BLaER1 treated with 17β-estradiol and CSF1 and Interleukin-3, amounts not matched to agents 10 nM and 100 nM (cell line): ENCODE results near the gene GYPB.
"Not testable (repeated sequence)": the region's sequence is repeated elsewhere in the genome, so short reads cannot be mapped to it uniquely, and the experiment has no call there.

ENCODE experiments used
- H3K27ac ChIP-seq, 11 experiments: shearing (Covaris generic); formaldehyde crosslinking; 2 replicates each; pipeline ENCODE4 v1.8.1; 2022
- H3K27me3 ChIP-seq, 11 experiments: shearing (Covaris generic); formaldehyde crosslinking; 2 replicates each; pipeline ENCODE4 v1.8.1; 2022
- H3K36me3 ChIP-seq, 11 experiments: shearing (Covaris generic); formaldehyde crosslinking; 2 replicates each; pipeline ENCODE4 v1.8.1; 2022
- H3K4me1 ChIP-seq, 10 experiments: shearing (Covaris generic); formaldehyde crosslinking; 2 replicates each; pipeline ENCODE4 v1.8.1; 2022
- H3K4me2 ChIP-seq, 11 experiments: shearing (Covaris generic); formaldehyde crosslinking; 2 replicates each; pipeline ENCODE4 v1.8.1; 2022
- H3K4me3 ChIP-seq, 10 experiments: shearing (Covaris generic); formaldehyde crosslinking; 2 replicates each; pipeline ENCODE4 v1.8.1; 2022
- H3K9ac ChIP-seq, 11 experiments: shearing (Covaris generic); formaldehyde crosslinking; 2 replicates each; pipeline ENCODE4 v1.8.1; 2022
- H3K9me3 ChIP-seq, 11 experiments: shearing (Covaris generic); formaldehyde crosslinking; replicated peaks in 1 of 11; 2 replicates each; pipeline ENCODE4 v1.8.1; 2022
- H4K20me1 ChIP-seq, 11 experiments: shearing (Covaris generic); formaldehyde crosslinking; 2 replicates each; pipeline ENCODE4 v1.8.1; 2022
- Cebpa-rat ChIP-seq, 11 experiments: shearing (Covaris generic); IDR thresholded peaks; 2 replicates each; pipeline ENCODE4 v1.8.1; 2022

Gene GYPB

DNA sequence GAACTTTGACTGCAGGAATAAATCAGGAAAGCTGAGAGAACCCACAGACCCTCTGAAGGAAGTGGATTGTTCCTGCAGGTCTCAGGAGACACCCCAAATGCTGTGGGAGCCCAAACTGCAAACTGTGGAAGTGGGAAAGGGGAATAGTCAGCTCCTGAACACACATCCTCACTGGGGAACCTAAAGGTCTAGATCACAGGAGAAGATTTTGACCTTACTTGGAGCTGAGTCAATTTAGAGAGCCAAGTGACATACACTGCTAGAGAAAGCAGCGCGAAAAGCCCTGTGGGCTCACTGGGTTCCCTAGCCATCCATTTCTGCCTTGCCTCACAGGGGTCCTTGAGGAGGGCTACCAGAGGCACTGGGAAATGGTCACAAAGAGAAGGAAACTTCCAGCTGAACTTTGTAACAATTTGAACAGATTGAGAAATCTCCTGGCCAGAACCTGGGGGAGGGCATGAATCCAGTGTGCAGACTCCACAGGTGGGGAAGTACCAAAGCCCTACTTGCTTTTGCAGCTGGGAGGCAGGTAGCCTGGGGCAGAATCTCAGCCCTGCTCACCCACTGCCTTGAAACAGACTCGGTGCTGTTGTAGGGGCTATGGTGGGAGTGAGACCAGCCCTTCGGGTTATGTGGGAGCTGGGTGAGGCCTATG, 5.3 kb upstream of the GYPB start:
- H3K27me3 ChIP-seq, H3K4me2 ChIP-seq, H3K27ac ChIP-seq, H4K20me1 ChIP-seq, H3K4me3 ChIP-seq, H3K9ac ChIP-seq, H3K36me3 ChIP-seq, H3K9me3 ChIP-seq, H3K4me1 ChIP-seq: not testable (repeated sequence)

DNA sequence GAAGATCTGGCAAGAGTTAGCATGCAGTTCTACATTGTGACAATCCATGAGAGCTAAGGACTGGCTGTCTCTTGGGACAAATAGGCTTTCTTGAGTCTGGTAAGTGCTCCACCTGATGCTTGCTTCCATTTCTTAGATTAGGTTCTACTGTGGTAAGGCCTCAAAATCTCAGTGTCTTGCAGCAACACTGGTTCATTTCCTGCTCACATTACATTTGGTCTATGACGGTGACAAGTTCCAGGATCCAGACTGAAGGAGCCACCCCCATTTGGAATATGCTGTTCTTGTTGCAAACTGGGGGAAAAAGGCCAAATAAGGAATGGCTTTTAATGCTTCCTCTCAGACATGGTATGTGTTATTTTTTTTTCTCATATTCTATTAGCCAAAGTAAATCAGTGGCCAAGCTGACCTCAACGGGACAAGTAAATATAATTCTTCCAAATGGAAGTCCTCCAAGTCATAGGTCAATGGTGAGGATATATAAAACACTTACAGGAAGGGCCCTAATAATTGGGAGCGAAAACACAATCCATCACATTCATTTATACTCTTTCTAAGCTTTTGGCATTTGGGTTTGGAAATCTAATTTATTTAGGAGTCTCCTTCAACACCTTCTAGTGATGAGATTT, 3.7 kb upstream of the GYPB start:
- H3K4me1 ChIP-seq, H3K4me3 ChIP-seq, H3K4me2 ChIP-seq, H3K9ac ChIP-seq, H3K9me3 ChIP-seq, H3K36me3 ChIP-seq, H4K20me1 ChIP-seq, H3K27ac ChIP-seq, H3K27me3 ChIP-seq: not testable (repeated sequence)

DNA sequence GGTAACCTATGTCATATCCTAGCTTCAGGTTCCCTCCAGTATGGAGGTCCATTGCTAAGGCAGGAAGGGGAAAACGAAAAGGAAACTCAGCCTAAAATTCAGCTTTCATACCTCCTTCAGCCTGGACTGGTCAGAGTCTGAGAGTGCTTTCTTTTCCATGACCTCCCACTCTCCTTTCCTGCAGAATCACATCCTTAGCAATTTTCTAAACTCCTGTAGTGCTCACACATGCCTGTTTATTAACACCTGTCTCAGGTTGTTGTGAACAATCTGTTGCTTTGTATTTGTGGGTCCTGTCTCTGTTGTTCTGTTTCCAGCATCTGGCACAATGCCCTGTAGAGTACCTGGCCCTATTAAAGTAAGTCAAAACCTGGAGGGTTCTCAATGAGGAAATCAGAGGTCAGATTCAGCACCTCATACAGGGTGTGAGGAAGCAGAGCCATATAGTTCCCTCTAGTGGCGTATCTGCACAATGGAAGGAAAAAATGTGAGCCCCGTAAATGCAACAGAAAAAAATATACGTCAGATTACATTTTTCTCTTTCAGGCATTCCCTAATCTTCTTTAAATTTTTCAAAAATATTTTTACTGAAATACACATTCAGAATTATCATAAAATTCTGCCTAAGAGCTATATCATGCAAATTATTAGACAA, 2.3 kb upstream of the GYPB start:
- H3K9me3 ChIP-seq, H4K20me1 ChIP-seq, H3K4me2 ChIP-seq, H3K4me3 ChIP-seq, H3K9ac ChIP-seq, H3K4me1 ChIP-seq, H3K27ac ChIP-seq, H3K36me3 ChIP-seq, H3K27me3 ChIP-seq: not testable (repeated sequence)

DNA sequence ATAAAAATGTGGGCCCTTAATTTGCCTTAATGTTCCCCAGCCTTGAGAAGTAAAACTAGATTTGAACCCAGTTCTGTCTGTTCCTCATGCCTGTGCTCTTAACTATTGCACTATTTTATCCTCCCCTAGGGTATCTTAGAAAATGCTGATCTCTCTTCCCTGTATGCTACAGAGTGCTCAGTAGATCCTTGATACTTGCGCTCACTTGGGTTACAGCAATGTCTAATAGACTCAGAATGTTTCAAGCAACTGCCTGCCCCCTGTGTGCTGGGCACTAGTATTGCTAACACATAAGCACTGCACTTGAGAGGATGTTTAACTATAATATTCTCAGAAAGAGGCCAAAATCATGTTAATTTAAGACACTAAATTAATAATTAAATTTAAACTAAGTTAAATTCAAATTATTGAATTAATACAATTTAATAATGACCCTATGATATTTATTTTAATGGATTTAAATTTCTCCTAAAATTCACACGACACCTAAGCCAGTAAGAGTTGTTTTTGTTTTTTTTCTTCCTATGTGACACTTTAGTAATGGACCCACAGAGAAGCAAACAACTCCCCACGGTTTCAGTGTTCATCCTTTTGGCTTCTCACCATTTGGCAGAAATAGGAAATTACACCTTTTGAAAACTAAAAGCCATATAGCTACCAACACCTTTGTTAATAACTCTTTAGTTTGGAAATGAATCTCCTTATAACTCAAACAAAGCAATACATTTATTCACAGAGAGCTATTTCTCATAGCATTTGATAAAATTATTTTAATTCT, 768 bp downstream of the GYPB start:
- not testable (repeated sequence) for H3K4me1 ChIP-seq, H3K9ac ChIP-seq, H3K27ac ChIP-seq, H3K4me2 ChIP-seq, H3K9me3 ChIP-seq, H4K20me1 ChIP-seq, H3K4me3 ChIP-seq, H3K36me3 ChIP-seq, H3K27me3 ChIP-seq

DNA sequence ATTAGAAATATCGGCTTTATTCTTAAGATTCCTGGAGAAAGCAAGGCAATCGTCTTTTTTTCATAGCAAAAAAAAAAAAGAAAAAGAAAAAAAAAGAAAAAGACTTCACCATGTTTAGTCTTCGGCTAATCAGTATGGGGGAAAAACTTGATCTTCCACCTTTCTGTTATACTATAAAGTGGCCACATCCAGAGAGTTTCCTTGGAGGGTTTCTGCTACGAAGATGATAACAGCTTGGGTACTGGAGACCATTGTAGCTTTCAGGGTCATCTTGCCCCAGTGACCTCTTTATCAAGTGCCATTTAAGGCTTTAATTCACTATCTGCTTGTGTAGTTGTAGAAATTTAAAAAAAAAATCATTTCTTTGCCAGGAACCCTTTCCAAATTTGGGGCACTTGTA, 1.9 kb downstream of the GYPB start:
- H3K4me2 ChIP-seq, H3K4me3 ChIP-seq, H3K4me1 ChIP-seq, H4K20me1 ChIP-seq, H3K9me3 ChIP-seq, H3K27ac ChIP-seq, H3K36me3 ChIP-seq, H3K9ac ChIP-seq, H3K27me3 ChIP-seq: not testable (repeated sequence)

DNA sequence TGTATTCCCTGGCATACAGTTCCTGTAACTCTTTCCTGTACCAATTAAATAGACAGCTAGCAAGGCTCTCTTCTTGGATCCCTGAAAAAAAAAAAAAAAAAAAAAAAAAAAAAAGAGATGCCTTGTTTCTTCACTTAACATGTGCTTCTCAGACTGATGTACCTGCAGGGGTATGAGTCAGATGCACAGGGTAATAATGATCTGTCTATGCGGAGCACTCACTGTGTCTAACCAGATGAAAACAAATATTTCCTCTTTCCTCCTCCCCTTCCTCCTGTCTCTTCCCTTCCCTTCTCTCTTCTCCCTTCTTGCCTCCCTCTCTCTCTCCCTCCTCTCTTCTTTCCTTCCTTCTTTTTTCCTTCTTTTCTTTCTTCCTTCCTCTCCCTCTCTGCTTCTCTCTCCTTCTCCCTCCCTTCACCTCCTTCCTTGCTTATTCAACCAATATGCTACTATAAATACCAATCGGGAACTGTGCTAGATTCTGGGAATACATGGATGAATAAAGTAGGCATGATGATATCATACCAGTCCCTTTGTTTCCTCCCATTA, 3.0 kb downstream of the GYPB start:
- not testable (repeated sequence) for H3K4me1 ChIP-seq, H3K4me2 ChIP-seq, H3K36me3 ChIP-seq, H3K9ac ChIP-seq, H3K9me3 ChIP-seq, H4K20me1 ChIP-seq, H3K27me3 ChIP-seq, H3K4me3 ChIP-seq, H3K27ac ChIP-seq

DNA sequence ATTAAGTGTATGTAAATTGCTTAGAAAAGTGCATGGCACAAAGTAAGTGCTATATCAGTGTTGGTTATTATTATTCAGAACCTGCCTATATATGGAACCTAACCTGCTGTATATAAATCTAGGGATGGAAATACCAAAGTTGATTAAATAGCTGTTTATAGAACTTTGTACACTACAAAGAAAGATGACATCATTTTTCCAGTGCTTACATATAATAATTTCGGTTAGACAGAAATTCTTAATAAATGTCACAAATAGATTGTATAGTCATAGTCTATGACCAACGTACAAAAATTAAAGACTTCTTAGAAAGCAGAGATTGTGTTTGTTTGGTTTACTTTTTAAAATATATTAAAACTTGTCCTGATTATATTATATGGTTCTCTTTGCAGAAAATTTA, 4.4 kb downstream of the GYPB start:
- Histone ChIP-seq H4K20me1 (no peaks in the 10 kb centered on the region), H3K4me1 (no peaks in the 10 kb centered on the region), H3K36me3 (no peaks in the 10 kb centered on the region), H3K9ac (no peak overlapping the region), H3K27me3 (no peaks in the 10 kb centered on the region), H3K9me3 (no peaks in the 10 kb centered on the region), H3K4me2 (no peak overlapping the region), H3K4me3 (no peak overlapping the region), H3K27ac (no peak overlapping the region)
- no peak for TF ChIP-seq Cebpa-rat (IDR thresholded peaks at IDR 0.05)

DNA sequence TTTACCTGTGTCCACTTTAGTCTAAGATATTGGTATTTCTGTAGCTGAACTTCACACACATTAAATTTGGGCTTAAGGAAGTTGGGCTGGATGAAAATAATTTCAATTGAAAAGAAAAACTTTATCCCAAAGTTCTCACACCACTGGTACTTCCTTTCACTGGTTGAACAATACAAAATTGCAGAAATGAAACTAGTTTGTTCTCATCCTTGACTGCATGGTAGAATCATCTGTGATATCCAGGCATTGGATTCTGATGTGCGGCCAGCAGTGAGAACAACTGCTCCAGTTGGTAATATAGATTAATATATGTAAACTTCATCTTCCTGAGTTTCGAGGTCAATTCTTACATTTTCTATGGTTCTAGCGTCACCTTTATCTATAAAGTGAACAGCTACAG, 10.6 kb downstream of the GYPB start:
- not testable (repeated sequence) for H3K36me3 ChIP-seq, H3K4me2 ChIP-seq, H3K4me3 ChIP-seq, H3K27me3 ChIP-seq, H3K27ac ChIP-seq, H3K4me1 ChIP-seq, H4K20me1 ChIP-seq, H3K9me3 ChIP-seq, H3K9ac ChIP-seq

DNA sequence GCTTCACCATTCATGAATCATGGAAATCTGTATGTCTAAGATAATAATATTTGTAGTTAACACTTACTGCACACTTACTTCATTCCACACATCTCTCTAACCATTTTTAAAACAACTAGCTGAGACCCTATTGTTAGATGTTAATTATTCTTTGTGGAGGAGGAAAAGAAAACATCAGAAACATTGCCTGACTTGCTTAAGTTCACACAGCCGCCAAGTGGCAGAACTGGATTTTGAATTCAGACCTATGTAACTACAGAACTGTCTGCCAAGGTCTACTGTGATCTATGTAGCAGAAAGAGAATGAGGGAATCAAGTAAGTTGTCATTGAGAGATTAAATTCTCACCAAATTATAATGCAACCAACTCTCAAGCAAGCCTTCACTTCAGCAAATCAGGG, 11.2 kb downstream of the GYPB start:
- not testable (repeated sequence) for H4K20me1 ChIP-seq, H3K9me3 ChIP-seq, H3K4me1 ChIP-seq, H3K4me3 ChIP-seq, H3K36me3 ChIP-seq, H3K4me2 ChIP-seq, H3K9ac ChIP-seq, H3K27me3 ChIP-seq, H3K27ac ChIP-seq

DNA sequence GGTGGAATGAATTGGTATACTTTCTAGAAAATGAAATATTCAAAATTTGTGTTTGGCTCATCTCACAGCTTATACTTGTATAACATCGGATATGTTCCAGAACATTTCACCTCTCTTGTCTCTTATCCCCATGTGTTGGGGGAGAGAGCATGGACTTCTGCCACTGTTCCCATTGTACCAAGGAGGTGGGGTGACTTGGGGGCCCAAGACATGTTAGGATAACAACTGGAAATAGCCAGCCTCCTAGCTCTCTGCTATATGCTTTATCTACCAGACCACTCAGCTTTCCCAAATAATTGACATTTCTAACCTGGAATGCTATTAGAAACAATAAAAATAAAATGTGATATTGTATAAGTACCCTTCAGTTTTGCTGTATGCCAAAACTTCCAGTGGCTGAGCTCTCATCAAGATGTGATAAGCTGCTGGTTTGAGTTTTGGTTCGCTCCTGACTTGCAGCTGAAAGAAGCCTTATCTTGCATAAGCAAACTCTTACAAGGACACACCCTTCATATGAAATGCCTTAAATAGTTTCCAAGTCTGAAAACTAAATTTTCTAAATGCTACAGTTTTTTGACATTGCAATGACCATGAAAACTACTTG, 12.9 kb downstream of the GYPB start:
- not testable (repeated sequence) for H3K4me1 ChIP-seq, H3K36me3 ChIP-seq, H3K4me3 ChIP-seq, H3K9me3 ChIP-seq, H3K9ac ChIP-seq, H3K27ac ChIP-seq, H3K4me2 ChIP-seq, H4K20me1 ChIP-seq, H3K27me3 ChIP-seq

DNA sequence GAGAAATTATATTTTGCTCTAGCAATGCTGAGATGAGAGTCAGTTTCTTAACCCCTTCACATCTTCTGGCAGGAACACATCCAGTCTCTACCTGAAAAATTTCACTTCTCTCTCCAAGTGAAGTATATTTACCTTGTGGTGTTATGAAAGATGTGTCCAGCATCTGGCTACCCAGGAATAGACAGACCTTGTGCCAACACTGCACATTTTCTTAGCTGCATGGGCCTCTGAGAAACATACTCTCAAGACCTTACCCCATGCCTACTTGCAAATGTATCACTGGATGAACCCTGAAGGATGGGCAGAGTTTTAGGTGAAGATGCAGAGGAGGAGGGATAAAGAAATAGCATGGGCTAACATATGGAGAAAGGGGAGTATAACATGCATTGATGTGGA, 13.6 kb downstream of the GYPB start:
- not testable (repeated sequence) for H3K4me2 ChIP-seq, H3K4me3 ChIP-seq, H3K36me3 ChIP-seq

DNA sequence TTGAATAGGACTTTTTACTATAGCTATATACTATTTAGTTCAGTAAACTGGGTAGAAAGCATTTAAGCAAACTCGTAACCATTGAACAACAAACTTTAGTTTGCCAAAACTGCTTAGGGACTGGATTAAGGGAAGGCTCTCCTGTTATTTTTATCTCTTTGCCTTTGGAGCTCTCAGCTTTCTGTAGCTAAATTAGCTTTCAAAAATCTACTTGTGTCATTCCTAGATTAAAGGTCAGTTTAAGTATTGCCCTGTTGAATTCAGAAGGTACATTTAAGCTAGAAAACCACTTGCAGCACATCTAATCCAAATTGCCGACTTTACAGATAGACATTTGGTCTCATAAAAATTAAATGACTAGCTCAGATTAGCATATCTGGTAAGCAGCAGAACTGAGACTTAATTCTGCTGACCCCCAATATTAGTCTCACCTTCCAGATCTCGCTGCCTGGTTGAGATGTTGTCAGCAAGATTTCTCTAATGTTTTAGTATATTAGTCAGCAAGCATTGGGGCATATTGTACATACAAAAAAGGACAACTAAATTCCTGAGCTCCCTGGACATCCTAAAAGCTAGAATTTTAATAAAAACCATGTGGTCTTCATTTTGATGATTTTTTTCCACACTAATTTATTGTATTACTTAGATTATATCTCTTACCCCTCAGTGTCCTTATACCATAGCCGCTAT, 14.2 kb downstream of the GYPB start:
- H3K4me3 ChIP-seq, H4K20me1 ChIP-seq, H3K4me2 ChIP-seq, H3K4me1 ChIP-seq, H3K36me3 ChIP-seq, H3K9ac ChIP-seq, H3K27ac ChIP-seq, H3K9me3 ChIP-seq, H3K27me3 ChIP-seq: not testable (repeated sequence)

More for the DNA sequence above, 13.6 kb downstream of the GYPB start:
- not testable (repeated sequence) for H3K9me3 ChIP-seq, H4K20me1 ChIP-seq, H3K9ac ChIP-seq, H3K27ac ChIP-seq, H3K4me1 ChIP-seq, H3K27me3 ChIP-seq

DNA sequence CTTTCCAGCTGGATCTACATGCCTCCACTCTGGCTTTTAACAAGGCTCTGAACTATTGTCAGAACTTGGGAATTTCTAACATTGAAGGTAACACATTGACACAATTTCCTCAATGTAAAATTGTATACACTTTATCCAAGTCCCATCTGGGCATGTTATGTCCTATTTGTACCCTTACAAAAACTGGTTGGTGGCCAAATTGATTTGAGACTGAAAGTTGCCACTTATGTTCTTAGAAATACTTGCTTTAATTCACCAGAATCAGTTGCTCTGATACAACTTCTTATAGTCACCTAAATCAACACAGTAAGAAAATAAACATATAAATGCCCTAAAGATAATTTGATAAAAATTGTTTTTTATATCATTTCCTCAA, 15.3 kb downstream of the GYPB start:
- not testable (repeated sequence) for H3K9ac ChIP-seq

More for the DNA sequence above, 15.3 kb downstream of the GYPB start:
- H3K9me3 ChIP-seq, H3K27me3 ChIP-seq, H3K4me2 ChIP-seq, H3K27ac ChIP-seq, H3K4me3 ChIP-seq, H3K4me1 ChIP-seq, H4K20me1 ChIP-seq, H3K36me3 ChIP-seq: not testable (repeated sequence)
